GM12878 (cell line): Measurements from ENCODE around the gene PPBP. TPM values are rescaled to one million over a fixed set of nuclear protein-coding genes. Genes with fewer than 3 reads are reported as not detected.

Experiments used
- ATAC-seq: fragments of 200-7000 bp; cut with Tn5 transposase; 3 replicates; pipeline ENCODE4 v1.9.1; 2020; ENCODE audit warnings: mild to moderate bottlenecking, moderate library complexity
- BruUV-seq: library from RNA; stranded (reverse); fragments of 400-500 nt; replicated peaks from 2 replicates; lab custom pipeline; 2021; lab: Mats Ljungman, UMichigan
- CTCF ChIA-PET: fragments of 300-600 bp; sonication (Branson Sonifier 250); formaldehyde crosslinking; extraction: SDS; loops from one replicate; lab custom pipeline; 2021; ENCODE audit warnings: inconsistent platforms; lab: Yijun Ruan, JAX
- POLR2A ChIA-PET: fragments of 350-600 bp; formaldehyde crosslinking; extraction: SDS; loops from one replicate; lab custom pipeline; 2021; ENCODE audit warnings: inconsistent platforms; lab: Charles Lee
- RAD21 ChIA-PET: fragments of 300-600 bp; sonication (Branson Sonifier 250); formaldehyde crosslinking; loops from one replicate; lab custom pipeline; 2023; ENCODE audit warnings: antibody characterized with exemption; ENCODE audit not compliant: unreplicated experiment; lab: Charles Lee
- SMC1A ChIA-PET: fragments of 300-600 bp; sonication (Branson Sonifier 250); formaldehyde crosslinking; loops from one replicate; lab custom pipeline; 2023; ENCODE audit not compliant: unreplicated experiment, uncharacterized antibody; lab: Charles Lee
- DNase-seq: peaks from one replicate; pipeline ENCODE4 v3.0.0-alpha.2; 2011; ENCODE audit warnings: low read depth, low spot score
- FAIRE-seq: peaks from 3 replicates; lab custom pipeline; 2011; peaks lifted over from hg19 to GRCh38; lab: Jason Lieb, UNC
- H2AFZ ChIP-seq: 2 replicates; pipeline ENCODE4 v1.6.0; 2011; ENCODE audit warnings: low read depth, low read length, control low read depth; ENCODE audit not compliant: control insufficient read depth
- H3K27ac ChIP-seq: 2 replicates; pipeline ENCODE4 v1.5.1; 2011; ENCODE audit warnings: control low read depth; ENCODE audit not compliant: control insufficient read depth, insufficient read depth
- H3K27me3 ChIP-seq, 2 experiments: replicated peaks in 1 of 2; 2 replicates each; pipeline versions ENCODE4 v1.6.0 to v1.6.1; 2011; ENCODE audit warnings: low read length in 1 of 2; ENCODE audit not compliant: control insufficient read depth in 2 of 2, insufficient read depth in 2 of 2
- H3K36me3 ChIP-seq, 2 experiments: 2 replicates each; pipeline ENCODE4 v1.5.1; 2011; ENCODE audit warnings: low read length in 1 of 2; ENCODE audit not compliant: control insufficient read depth in 2 of 2, insufficient read depth in 2 of 2
- H3K4me1 ChIP-seq: 2 replicates; pipeline ENCODE4 v1.6.1; 2011; ENCODE audit warnings: mild to moderate bottlenecking, low read length, moderate library complexity, mixed read lengths; ENCODE audit not compliant: control insufficient read depth, insufficient read depth
- H3K4me2 ChIP-seq: 2 replicates; pipeline ENCODE4 v1.6.0; 2011; ENCODE audit warnings: control low read depth; ENCODE audit not compliant: control insufficient read depth, insufficient read depth
- H3K4me3 ChIP-seq: fragments of 200-600 bp; sonication (generic); 2 replicates; pipeline ENCODE4 v1.5.1; 2016
- H3K79me2 ChIP-seq: 2 replicates; pipeline ENCODE4 v1.6.0; 2011; ENCODE audit warnings: low read length; ENCODE audit not compliant: control insufficient read depth, insufficient read depth
- H3K9ac ChIP-seq: 2 replicates; pipeline ENCODE4 v1.8.0; 2011; ENCODE audit warnings: low read length, control low read depth, mixed read lengths; ENCODE audit not compliant: control insufficient read depth, insufficient read depth
- H3K9me3 ChIP-seq: replicated peaks from 3 replicates; pipeline ENCODE4 v1.5.1; 2011; ENCODE audit warnings: mild to moderate bottlenecking, low read length; ENCODE audit not compliant: control insufficient read depth, insufficient read depth
- H4K20me1 ChIP-seq: 2 replicates; pipeline ENCODE4 v1.6.0; 2011; ENCODE audit not compliant: control insufficient read depth, insufficient read depth
- CBX3 ChIP-seq: fragments of 200-600 bp; sonication (generic); IDR thresholded peaks from 2 replicates; pipeline ENCODE4 v1.6.1; 2016; ENCODE audit warnings: low read depth, borderline replicate concordance
- CEBPZ ChIP-seq: fragments of 150-350 bp; IDR thresholded peaks from 2 replicates; pipeline ENCODE4 v1.6.1; 2016; ENCODE audit warnings: low read depth, low read length
- EGR1 ChIP-seq, 2 experiments: IDR thresholded peaks; 1 replicate in 1 of 2; 2 replicates in 1 of 2; pipeline ENCODE4 v1.6.1; 2011 to 2012; ENCODE audit warnings: low read depth in 2 of 2, low read length in 2 of 2, borderline replicate concordance in 1 of 2, mild to moderate bottlenecking in 1 of 2, moderate library complexity in 1 of 2
- IRF5 ChIP-seq: fragments of 450-650 bp; IDR thresholded peaks from 2 replicates; pipeline ENCODE4 v1.6.1; 2017; ENCODE audit warnings: borderline replicate concordance
- JUNB ChIP-seq: IDR thresholded peaks from 2 replicates; pipeline ENCODE4 v1.6.1; 2016; ENCODE audit warnings: antibody characterized with exemption, mild to moderate bottlenecking
- SMC3 ChIP-seq: IDR thresholded peaks from 2 replicates; pipeline ENCODE4 v1.6.1; 2011; ENCODE audit warnings: low read length, improper control_type of control experiment, borderline replicate concordance
- ZSCAN29 ChIP-seq: fragments of 450-650 bp; IDR thresholded peaks from 2 replicates; pipeline ENCODE4 v1.6.1; 2017; ENCODE audit warnings: mild to moderate bottlenecking, moderate library complexity
- in situ Hi-C: fragments of 300-500 bp; cut with MboI; formaldehyde crosslinking; loops from 9 replicates; pipeline ENCODE4 v1.14.3; 2018; ENCODE audit warnings: mixed read lengths
- intact Hi-C: fragments of 100-400 bp; cut with micrococcal nuclease; formaldehyde crosslinking; loops from one replicate; pipeline ENCODE4 v1.14.2; 2022; ENCODE audit not compliant: unreplicated experiment
- polyA plus RNA-seq, 11 experiments: library from polyadenylated mRNA; depleted of rRNA in 4 of 11; unstranded in 6 of 11; stranded (reverse) in 5 of 11; fragments of >200 nt; fragmentation: Nextera tagmentation in 4 of 11; fragmentation: Illumina TruSeq in 1 of 11; extraction: Ambion mirVana in 4 of 11; extraction: Trizol in 1 of 11; gene quantifications; 1 replicate in 1 of 11; 2 replicates in 10 of 11; pipeline versions ENCODE4 v1.2.1 to v1.2.3, GENCODE V29; 2011 to 2016; ENCODE audit warnings: inconsistent platforms in 2 of 11, missing spikeins in 2 of 11, low read depth in 1 of 11
- total RNA-seq, 4 experiments: library from RNA; depleted of rRNA in 3 of 4; stranded (reverse); fragments of >200 nt in 3 of 4; fragmentation: Illumina TruSeq in 1 of 4; extraction: Trizol in 1 of 4; gene quantifications; 2 replicates each; pipeline versions ENCODE4 v1.2.1 to v1.2.3, GENCODE V29; 2013 to 2021
- TF ChIP-seq, protein P1 (sequence below): fragments of 450-650 bp; IDR thresholded peaks from 2 replicates; pipeline ENCODE4 v1.6.1; 2017; ENCODE audit warnings: mild to moderate bottlenecking, moderate library complexity

The PPBP gene
- total and polyA plus RNA-seq, 10 of the 15 experiments (the other 5 are each of a cell fraction or from before 2014, with no cell fraction given) = not detected

- TF ChIP-seq IRF5 (no peak), CBX3 (no peak), JUNB (no peak), EGR1 (IDR thresholded peaks at IDR 0.05; ENCODE audit: borderline replicate concordance in 1 of 2, low read depth in 2 of 2, low read length in 2 of 2) (no peak), ZSCAN29 (no peak), SMC3 (no peak)
- TF ChIP-seq, protein P1, sequence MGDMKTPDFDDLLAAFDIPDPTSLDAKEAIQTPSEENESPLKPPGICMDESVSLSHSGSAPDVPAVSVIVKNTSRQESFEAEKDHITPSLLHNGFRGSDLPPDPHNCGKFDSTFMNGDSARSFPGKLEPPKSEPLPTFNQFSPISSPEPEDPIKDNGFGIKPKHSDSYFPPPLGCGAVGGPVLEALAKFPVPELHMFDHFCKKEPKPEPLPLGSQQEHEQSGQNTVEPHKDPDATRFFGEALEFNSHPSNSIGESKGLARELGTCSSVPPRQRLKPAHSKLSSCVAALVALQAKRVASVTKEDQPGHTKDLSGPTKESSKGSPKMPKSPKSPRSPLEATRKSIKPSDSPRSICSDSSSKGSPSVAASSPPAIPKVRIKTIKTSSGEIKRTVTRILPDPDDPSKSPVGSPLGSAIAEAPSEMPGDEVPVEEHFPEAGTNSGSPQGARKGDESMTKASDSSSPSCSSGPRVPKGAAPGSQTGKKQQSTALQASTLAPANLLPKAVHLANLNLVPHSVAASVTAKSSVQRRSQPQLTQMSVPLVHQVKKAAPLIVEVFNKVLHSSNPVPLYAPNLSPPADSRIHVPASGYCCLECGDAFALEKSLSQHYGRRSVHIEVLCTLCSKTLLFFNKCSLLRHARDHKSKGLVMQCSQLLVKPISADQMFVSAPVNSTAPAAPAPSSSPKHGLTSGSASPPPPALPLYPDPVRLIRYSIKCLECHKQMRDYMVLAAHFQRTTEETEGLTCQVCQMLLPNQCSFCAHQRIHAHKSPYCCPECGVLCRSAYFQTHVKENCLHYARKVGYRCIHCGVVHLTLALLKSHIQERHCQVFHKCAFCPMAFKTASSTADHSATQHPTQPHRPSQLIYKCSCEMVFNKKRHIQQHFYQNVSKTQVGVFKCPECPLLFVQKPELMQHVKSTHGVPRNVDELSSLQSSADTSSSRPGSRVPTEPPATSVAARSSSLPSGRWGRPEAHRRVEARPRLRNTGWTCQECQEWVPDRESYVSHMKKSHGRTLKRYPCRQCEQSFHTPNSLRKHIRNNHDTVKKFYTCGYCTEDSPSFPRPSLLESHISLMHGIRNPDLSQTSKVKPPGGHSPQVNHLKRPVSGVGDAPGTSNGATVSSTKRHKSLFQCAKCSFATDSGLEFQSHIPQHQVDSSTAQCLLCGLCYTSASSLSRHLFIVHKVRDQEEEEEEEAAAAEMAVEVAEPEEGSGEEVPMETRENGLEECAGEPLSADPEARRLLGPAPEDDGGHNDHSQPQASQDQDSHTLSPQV = no peak
- TF ChIP-seq, all 136 proteins: peak for 0
Measured at GRCh38 chr4:73979407-73979957, 8.5 kb downstream of the PPBP start (continued).

GRCh38 chr4:73978886-73979285, 9.1 kb downstream of the PPBP start:
- Histone ChIP-seq H3K4me1 (no peaks in the 10 kb centered on the region), H2AFZ (no peak overlapping the region), H3K9me3 (no peaks in the 10 kb centered on the region), H3K4me3 (no peak overlapping the region), H3K79me2 (no peaks in the 10 kb centered on the region), H4K20me1 (no peaks in the 10 kb centered on the region), H3K27me3 (no peaks in the 10 kb centered on the region; a peak in 2 of 4 replicates), H3K27ac (no peak overlapping the region), H3K4me2 (no peak overlapping the region), H3K36me3 (no peaks in the 10 kb centered on the region), H3K9ac (no peak overlapping the region)
- ChIA-PET POLR2A (no interaction called here), SMC1A (no interaction called here), RAD21 (no interaction called here), CTCF (no interaction called here)
- intact Hi-C loops (no loop called here), in situ Hi-C loops (no loop called here)
- TF ChIP-seq CEBPZ = no peak
- no TSS peak for BruUV-seq
- no peak for FAIRE-seq
- no peak for ATAC-seq
- no peak for DNase-seq
